Esophagus muscularis mucosa (tissue), 3 donors: ENCODE data around the gene PRR12.

Experiments
- CTCF ChIP-seq, 3 experiments: fragments of 200-600 bp in 2 of 3; fragments of 450-650 bp in 1 of 3; sonication (generic) in 2 of 3; IDR thresholded peaks; one replicate each; pipeline ENCODE4 v1.5.1; 2017 to 2019; ENCODE audit warnings: antibody characterized with exemption in 3 of 3, mild to moderate bottlenecking in 2 of 3, moderate library complexity in 1 of 3
- POLR2AphosphoS5 ChIP-seq, 2 donors: sonication (generic); formaldehyde crosslinking; IDR thresholded peaks; one replicate each; pipeline ENCODE4 v1.6.1; 2017; ENCODE audit warnings: antibody characterized with exemption in 2 of 2

- TF ChIP-seq CTCF (IDR thresholded peaks at IDR 0.05) (no peak), POLR2AphosphoS5 (IDR thresholded peaks at IDR 0.05) (no peak)
Measured at GRCh38 chr19:49651820-49652550, 61.0 kb downstream of the PRR12 start.
